GM13976 (cell line): Measurements from ENCODE around the gene RPL37A.

Experiments
- DNase-seq: peaks from one replicate; pipeline ENCODE4 v3.0.0; 2012; ENCODE audit warnings: low spot score
- in situ Hi-C: fragments of 300-500 bp; cut with MboI; formaldehyde crosslinking; loops from one replicate; pipeline ENCODE4 v1.12.0; 2022; ENCODE audit warnings: low sequenced_read_pairs, mixed read lengths, inconsistent platforms; ENCODE audit not compliant: unreplicated experiment
- TF ChIP-seq, protein P1 (sequence below): IDR thresholded peaks from 2 replicates; pipeline ENCODE4 v1.5.1; 2012; ENCODE audit warnings: borderline replicate concordance, mild to moderate bottlenecking; ENCODE audit not compliant: insufficient read depth; ENCODE audit errors: extremely low read depth, missing control alignments, control extremely low read depth

Gene RPL37A

DNA sequence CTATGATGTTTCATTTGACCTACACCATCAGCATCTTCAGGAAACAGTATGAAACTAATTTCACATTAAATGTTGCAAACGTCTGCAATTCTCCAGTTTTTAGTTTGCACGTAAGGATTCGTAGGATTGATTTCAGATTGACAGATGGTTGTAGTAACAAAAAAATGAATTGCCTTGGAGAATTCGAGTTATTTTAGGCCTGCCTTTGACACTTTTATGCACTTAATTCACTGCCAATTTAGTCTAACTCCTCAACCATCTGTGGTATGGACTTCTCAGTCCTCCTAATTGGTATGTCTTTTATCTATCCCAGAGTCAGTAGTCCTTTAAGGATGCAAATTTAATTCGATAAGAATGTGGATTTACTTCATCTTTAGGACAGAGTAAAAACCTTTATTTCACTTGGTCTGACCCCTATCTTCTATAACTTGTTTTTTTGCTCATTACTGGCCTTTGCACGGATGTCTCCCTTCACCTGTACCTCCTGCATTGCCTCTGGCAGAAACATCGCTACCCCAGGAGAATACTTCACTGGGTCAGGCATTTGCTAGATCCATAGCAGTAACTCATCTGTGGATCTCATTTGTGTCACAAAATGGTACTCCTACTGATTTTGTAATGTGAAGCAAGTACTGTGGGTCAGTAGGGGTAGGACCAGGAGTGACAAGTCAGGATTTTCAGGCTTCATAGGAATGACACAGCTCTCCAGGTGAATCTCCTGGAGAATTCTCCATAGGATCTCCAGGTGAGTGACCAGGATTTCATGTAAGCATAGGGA, 3.9 kb downstream of the RPL37A start:
- in situ Hi-C loops, result no loop called here
- TF ChIP-seq, protein P1, sequence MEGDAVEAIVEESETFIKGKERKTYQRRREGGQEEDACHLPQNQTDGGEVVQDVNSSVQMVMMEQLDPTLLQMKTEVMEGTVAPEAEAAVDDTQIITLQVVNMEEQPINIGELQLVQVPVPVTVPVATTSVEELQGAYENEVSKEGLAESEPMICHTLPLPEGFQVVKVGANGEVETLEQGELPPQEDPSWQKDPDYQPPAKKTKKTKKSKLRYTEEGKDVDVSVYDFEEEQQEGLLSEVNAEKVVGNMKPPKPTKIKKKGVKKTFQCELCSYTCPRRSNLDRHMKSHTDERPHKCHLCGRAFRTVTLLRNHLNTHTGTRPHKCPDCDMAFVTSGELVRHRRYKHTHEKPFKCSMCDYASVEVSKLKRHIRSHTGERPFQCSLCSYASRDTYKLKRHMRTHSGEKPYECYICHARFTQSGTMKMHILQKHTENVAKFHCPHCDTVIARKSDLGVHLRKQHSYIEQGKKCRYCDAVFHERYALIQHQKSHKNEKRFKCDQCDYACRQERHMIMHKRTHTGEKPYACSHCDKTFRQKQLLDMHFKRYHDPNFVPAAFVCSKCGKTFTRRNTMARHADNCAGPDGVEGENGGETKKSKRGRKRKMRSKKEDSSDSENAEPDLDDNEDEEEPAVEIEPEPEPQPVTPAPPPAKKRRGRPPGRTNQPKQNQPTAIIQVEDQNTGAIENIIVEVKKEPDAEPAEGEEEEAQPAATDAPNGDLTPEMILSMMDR, result no peak
- no peak for DNase-seq

DNA sequence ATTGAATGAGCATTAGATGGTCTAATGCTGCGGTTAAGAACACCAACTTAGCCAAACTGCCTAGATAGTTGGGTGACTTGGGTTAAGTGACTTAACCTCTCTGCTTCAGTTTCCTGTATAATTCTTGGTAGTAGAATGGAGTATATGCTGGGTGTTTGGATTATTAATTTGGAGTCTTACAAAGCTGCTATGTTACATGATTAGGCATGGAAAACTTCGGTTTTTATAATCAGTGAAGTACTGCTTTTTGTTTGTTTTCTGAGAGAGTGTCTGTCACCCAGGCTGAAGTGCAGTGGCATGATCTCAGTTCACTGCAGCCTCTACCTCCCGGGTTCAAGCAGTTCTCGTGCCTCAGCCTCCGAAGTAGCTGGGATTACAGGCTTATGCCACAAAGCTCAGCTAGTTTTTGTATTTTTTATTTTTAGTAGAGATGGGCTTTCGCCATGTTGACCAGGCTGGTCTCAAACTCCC, 4.5 kb downstream of the RPL37A start:
- in situ Hi-C loops, result no loop called here

DNA sequence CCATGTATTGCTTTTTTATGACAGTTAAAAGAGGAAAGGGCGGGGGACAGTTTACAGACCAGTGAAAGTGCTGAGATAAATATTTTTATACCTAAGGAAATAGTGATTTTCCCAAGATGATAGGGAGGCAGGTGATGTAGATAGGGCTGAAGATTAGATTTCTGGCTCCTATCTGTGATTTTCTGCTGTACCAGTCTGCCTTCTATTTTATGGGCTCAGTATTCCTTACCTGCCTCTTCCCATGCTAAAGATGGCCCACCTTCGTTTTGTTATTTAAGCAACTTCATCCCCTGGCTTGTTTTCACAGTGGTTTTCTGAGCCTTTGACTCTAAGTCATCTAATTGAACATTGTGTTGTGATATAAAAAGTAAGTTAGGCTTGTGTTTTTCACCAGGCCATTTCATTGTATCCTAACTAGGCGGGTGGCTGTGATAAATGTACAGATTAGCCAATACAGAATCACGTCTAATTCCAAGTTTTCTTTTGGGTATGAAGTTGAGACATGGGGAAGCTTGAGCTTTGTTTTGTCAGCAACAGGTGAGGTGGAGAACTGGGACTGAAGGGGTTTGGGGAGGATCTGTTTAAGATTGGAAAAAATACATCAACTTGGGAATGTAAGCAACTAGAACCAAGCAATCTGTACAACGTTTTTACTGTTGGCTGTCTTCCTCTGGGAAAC, 5.2 kb downstream of the RPL37A start:
- DNase-seq, result no peak
- TF ChIP-seq, protein P1, result no peak
- in situ Hi-C loops, result no loop called here

More for the DNA sequence above, 4.5 kb downstream of the RPL37A start:
- no peak for DNase-seq
- TF ChIP-seq, protein P1, result no peak

DNA sequence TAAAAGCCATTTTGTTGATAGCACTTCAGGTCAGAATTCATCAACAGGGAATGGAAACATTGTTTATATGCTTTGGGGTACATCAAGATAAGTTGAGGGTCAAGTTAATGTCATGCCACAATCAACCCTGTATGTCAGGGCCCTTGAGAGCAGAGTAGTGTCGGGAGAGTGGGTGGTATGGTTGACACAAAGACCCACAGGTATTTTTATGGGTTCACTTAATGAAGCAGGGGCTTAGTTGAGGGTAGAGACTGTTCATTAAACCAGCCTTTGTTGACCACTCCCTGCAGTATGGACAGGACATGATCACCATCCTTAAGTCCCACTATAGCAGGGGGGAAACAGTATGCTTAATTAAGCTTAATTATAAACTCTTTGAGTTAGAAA, 5.7 kb downstream of the RPL37A start:
- no peak for DNase-seq
- in situ Hi-C loops, result no loop called here
- TF ChIP-seq, protein P1, result no peak

DNA sequence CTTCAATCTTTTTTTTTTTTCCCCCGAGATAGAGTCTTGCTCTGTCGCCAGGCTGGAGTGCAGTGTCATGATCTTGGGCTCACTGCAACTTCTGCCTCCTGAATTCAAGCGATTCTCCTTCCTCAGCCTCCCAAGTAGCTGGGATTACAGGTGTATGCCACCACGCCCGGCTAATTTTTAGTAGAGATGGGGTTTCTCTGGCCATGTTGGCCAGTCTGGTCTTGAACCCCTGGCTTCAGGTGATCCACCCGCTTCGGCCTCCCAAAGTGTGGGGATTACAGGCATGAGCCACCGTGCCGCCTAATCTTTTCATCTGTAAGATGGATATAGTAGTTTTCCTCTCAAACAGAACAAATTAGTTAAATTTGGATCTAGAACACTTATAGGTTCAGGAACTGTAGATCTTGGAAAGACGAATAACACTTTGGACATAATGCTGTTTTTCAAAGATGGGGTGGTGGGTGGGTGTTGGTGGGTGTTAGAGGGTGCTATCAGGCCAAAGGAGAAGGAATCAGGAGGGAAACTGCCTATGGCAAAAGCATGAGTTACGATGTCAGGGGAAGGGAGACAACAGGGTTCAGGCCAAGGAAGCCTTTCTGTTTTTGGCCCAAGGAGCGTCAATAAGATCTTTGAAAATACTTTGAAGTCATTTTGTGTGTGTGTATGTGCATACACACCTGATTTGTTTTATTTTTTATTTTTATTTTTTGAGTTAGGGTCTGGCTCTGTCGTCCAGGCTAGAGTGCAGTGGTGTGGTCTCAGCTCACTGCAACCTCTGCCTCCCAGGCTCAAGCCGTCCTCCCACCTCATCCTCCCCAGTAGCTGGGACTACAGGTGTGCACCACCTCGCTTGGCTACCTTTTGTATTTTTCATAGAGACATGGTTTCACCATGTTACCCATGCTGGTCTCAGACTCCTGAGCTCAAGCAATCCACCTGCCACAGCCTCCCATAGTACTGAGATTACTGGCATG, 6.8 kb downstream of the RPL37A start:
- TF ChIP-seq, protein P1, result no peak
- in situ Hi-C loops, result no loop called here
- no peak for DNase-seq
